Fibroblast of lung (primary cell): ENCODE results near the gene CCNJL. TPM values are rescaled to one million over a fixed set of nuclear protein-coding genes. Genes with fewer than 3 reads are reported as not detected.

Source experiments
- DNase-seq, 2 donors: peaks; one replicate each; pipeline versions ENCODE4 v3.0.0 to v3.0.0-alpha.2; 2010; ENCODE audit warnings: low read depth in 2 of 2
- H2AFZ ChIP-seq: 2 replicates; pipeline ENCODE4 v1.5.1; 2012; ENCODE audit warnings: low read length, control low read depth, inconsistent platforms
- H3K27ac ChIP-seq: 2 replicates; pipeline ENCODE4 v1.5.1; 2011; ENCODE audit warnings: low read length, control low read depth; ENCODE audit not compliant: insufficient read depth
- H3K27me3 ChIP-seq: 2 replicates; pipeline ENCODE4 v1.5.1; 2011; ENCODE audit warnings: mild to moderate bottlenecking, low read length; ENCODE audit not compliant: control insufficient read depth, insufficient read depth
- H3K36me3 ChIP-seq: 2 replicates; pipeline ENCODE4 v1.5.1; 2011; ENCODE audit warnings: low read length; ENCODE audit not compliant: control insufficient read depth, insufficient read depth
- H3K4me1 ChIP-seq: 2 replicates; pipeline ENCODE4 v1.5.1; 2011; ENCODE audit warnings: low read length; ENCODE audit not compliant: control insufficient read depth, insufficient read depth; ENCODE audit errors: extremely low read depth
- H3K4me2 ChIP-seq: 2 replicates; pipeline ENCODE4 v1.5.1; 2011; ENCODE audit warnings: low read length, control low read depth; ENCODE audit not compliant: insufficient read depth; ENCODE audit errors: extremely low read depth
- H3K4me3 ChIP-seq, 4 experiments: fragments of 200-600 bp in 1 of 4; sonication (generic) in 1 of 4; replicated peaks in 1 of 4; 2 replicates each; pipeline ENCODE4 v1.5.1; 2011 to 2016; ENCODE audit warnings: low read length in 4 of 4, low read depth in 3 of 4, mild to moderate bottlenecking in 3 of 4, control low read depth in 2 of 4, inconsistent platforms in 1 of 4, mixed read lengths in 1 of 4; ENCODE audit not compliant: insufficient read depth in 1 of 4; ENCODE audit errors: control extremely low read depth in 1 of 4
- H3K79me2 ChIP-seq: 2 replicates; pipeline ENCODE4 v1.5.1; 2012; ENCODE audit warnings: mild to moderate bottlenecking, low read length, inconsistent platforms; ENCODE audit not compliant: control insufficient read depth, insufficient read depth
- H3K9ac ChIP-seq: 2 replicates; pipeline ENCODE4 v1.5.1; 2011; ENCODE audit warnings: mild to moderate bottlenecking, low read length, control low read depth; ENCODE audit not compliant: insufficient read depth
- H3K9me3 ChIP-seq: 2 replicates; pipeline ENCODE4 v1.5.1; 2012; ENCODE audit warnings: low read depth, low read length; ENCODE audit not compliant: control insufficient read depth, insufficient read depth
- H4K20me1 ChIP-seq: 2 replicates; pipeline ENCODE4 v1.5.1; 2011; ENCODE audit warnings: low read length; ENCODE audit not compliant: control insufficient read depth, insufficient read depth; ENCODE audit errors: extremely low read depth
- CTCF ChIP-seq, 2 donors: IDR thresholded peaks in 1 of 2; conservative IDR thresholded peaks in 1 of 2; 1 replicate in 1 of 2; 2 replicates in 1 of 2; pipeline ENCODE4 v1.5.1; 2011 to 2012; ENCODE audit warnings: low read length in 2 of 2, control low read depth in 1 of 2, inconsistent platforms in 1 of 2, low read depth in 1 of 2, mild to moderate bottlenecking in 1 of 2
- EZH2 ChIP-seq: IDR thresholded peaks from 2 replicates; pipeline ENCODE4 v1.5.1; 2012; ENCODE audit warnings: low read length, control low read depth, mild to moderate bottlenecking; ENCODE audit errors: missing control alignments
- polyA plus RNA-seq, 2 donors: library from polyadenylated mRNA; depleted of rRNA in 1 of 2; stranded (reverse) in 1 of 2; unstranded in 1 of 2; fragments of >200 nt; gene quantifications; 2 replicates each; pipeline ENCODE4 v1.2.1, GENCODE V29; 2011 to 2012; ENCODE audit warnings: missing spikeins in 1 of 2
- total RNA-seq: library from RNA; depleted of rRNA; stranded (reverse); fragments of >200 nt; gene quantifications from 2 replicates; pipeline ENCODE4 v1.2.1, GENCODE V29; 2014

CCNJL gene
- total and polyA plus RNA-seq, 2 donors (not counting 1 experiment from before 2014, with no cell fraction given): 0.73 TPM; not detected in 1

- TF ChIP-seq CTCF (conservative IDR thresholded peaks at IDR 0.05 in 1 of 2, IDR thresholded peaks at IDR 0.05 in 1 of 2; ENCODE audit: low read depth in 1 of 2, low read length in 2 of 2): no peak
- no peak for TF ChIP-seq EZH2
- H4K20me1 ChIP-seq: no peaks in the 10 kb centered on the region
- no peak overlapping the region for H3K27ac ChIP-seq
- no peaks in the 10 kb centered on the region for H3K36me3 ChIP-seq
- no peaks in the 10 kb centered on the region for H3K27me3 ChIP-seq
- H3K9me3 ChIP-seq: no peaks in the 10 kb centered on the region
- H3K4me1 ChIP-seq: peaks cover 6% of the 10 kb centered on the region
- H2AFZ ChIP-seq: no peak overlapping the region
- DNase-seq: no peak
- H3K4me2 ChIP-seq: no peak overlapping the region
- no peak overlapping the region for H3K9ac ChIP-seq
- H3K4me3 ChIP-seq: no peak overlapping the region
- H3K79me2 ChIP-seq: no peaks in the 10 kb centered on the region
These were observed 45.5 kb downstream of the CCNJL start for GRCh38 chr5:160266752-160267345.

DNA sequence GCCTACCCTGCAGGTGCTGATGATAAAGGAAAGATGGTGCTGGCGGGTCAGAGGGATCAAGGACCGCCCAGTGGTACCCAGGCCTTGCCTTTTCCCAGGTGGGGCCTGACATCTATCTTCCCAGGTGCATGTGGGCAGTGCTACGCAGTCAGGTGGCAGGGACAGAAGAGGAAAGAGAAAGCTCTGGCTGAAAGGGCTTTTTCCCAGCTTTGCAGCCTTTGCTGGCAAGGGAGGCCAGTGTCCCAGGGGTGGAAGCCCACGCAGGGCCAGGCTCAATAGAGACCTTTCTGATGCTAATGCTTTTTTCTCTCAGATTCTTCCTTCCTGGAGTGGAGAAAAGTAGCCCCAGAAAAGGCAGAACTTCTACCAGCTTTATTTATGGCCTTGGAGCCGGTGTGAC lies 46.3 kb downstream of the CCNJL start:
- peaks cover 11% of the 10 kb centered on the region for H3K4me1 ChIP-seq

DNA sequence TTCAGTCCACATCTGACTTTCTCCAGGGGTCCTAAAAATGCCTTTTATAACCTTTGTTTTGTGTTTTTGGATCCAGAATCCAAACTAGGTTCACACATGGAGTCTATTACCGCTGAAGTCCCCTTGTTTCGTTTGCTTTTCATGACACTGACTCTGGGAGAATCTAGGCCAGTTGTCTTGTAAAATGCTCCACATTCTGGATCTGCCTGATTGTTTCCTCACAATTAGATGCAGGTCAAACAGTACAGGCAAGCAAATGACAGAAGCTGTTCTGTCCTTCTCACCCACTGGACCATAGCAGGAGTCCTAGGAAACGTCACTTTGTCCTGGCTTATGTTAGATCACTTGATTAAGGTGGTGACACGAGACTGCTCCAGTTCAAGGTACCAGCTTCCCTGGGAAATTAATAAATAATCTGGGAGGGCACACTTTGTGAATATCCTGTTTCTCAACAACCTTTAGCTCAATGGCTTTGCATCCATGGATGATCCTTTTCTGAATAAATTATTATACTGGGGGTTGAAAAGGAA lies 49.0 kb downstream of the CCNJL start:
- TF ChIP-seq CTCF (conservative IDR thresholded peaks at IDR 0.05 in 1 of 2, IDR thresholded peaks at IDR 0.05 in 1 of 2; ENCODE audit: low read depth in 1 of 2, low read length in 2 of 2) (no peak), EZH2 (no peak)
- Histone ChIP-seq H3K27me3 (no peaks in the 10 kb centered on the region), H3K9me3 (no peaks in the 10 kb centered on the region), H3K4me3 (no peak overlapping the region), H3K79me2 (no peaks in the 10 kb centered on the region), H3K9ac (no peak overlapping the region), H3K4me1 (peaks cover 12% of the 10 kb centered on the region), H2AFZ (no peak overlapping the region), H3K36me3 (no peaks in the 10 kb centered on the region), H3K4me2 (no peak overlapping the region), H3K27ac (no peak overlapping the region), H4K20me1 (no peaks in the 10 kb centered on the region)
- DNase-seq: no peak

More for the DNA sequence above, 46.3 kb downstream of the CCNJL start:
- H3K4me3 ChIP-seq: no peak overlapping the region
- no peaks in the 10 kb centered on the region for H3K79me2 ChIP-seq
- H2AFZ ChIP-seq: no peak overlapping the region
- no peak overlapping the region for H3K9ac ChIP-seq
- TF ChIP-seq EZH2 (no peak), CTCF (conservative IDR thresholded peaks at IDR 0.05 in 1 of 2, IDR thresholded peaks at IDR 0.05 in 1 of 2; ENCODE audit: low read depth in 1 of 2, low read length in 2 of 2) (no peak)
- no peaks in the 10 kb centered on the region for H3K27me3 ChIP-seq
- H3K9me3 ChIP-seq: no peaks in the 10 kb centered on the region
- H4K20me1 ChIP-seq: no peaks in the 10 kb centered on the region
- no peaks in the 10 kb centered on the region for H3K36me3 ChIP-seq
- H3K27ac ChIP-seq: no peak overlapping the region
- no peak for DNase-seq
- no peak overlapping the region for H3K4me2 ChIP-seq
